ENCODE results near the gene FNDC7.

- no peak for TF ChIP-seq CTCF (IDR thresholded peaks at IDR 0.05)
- TF ChIP-seq POLR2A (IDR thresholded peaks at IDR 0.05), result no peak
Observed at GRCh38 chr1:108725906-108726305, 13.2 kb downstream of the FNDC7 start.
